Suppressor macrophage treated with lipopolysaccharide for 1 hour (primary cell): ENCODE data around the gene KRTAP19-1.
"Not testable (repeated sequence)": the region's sequence is repeated elsewhere in the genome, so short reads cannot be mapped to it uniquely, and the experiment has no call there.

ENCODE experiments used
- DNase-seq, 3 donors: peaks; one replicate each; pipeline ENCODE4 v3.0.0-alpha.2; 2020 to 2022

The KRTAP19-1 gene

DNA sequence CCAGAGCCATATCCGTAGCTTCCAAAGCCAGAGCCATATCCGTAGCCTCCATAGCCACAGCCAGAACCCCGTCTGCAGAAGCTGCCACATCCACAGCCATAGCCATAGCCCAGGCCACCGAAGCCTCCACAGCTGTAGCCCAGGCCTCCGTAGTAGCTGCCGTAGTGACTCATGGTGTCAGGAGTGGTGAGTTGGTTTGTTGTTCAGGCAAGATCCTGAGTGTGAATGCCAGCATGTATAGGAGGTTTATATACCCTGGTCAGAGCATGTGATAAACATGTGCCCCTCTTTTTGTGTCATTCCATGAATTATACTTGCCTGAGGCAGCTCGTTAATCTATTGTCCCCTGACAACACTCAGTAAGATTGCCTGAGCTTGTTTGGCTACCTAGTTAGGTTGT, at the start of gene KRTAP19-1:
KRTAP19-1 (minus strand) TSS at position 223 of the 400 bp plus-strand sequence; CDS start at position 173, 50 bp downstream.
- DNase-seq: no peak

- no peak for DNase-seq
Measured at GRCh38 chr21:30518876-30519275, 38.7 kb upstream of the KRTAP19-1 start.

- DNase-seq: no peak
Measured at GRCh38 chr21:30515681-30516080, 35.5 kb upstream of the KRTAP19-1 start.

GRCh38 chr21:30505621-30506205, 25.5 kb upstream of the KRTAP19-1 start:
- DNase-seq: not testable (repeated sequence)

- DNase-seq: no peak
Measured at GRCh38 chr21:30502041-30502440, 21.9 kb upstream of the KRTAP19-1 start, which contains the start of gene KRTAP19-5. Gene KRTAP19-5 (minus strand): TSS chr21:30502141. CDS start chr21:30502090, 51 bp downstream.

GRCh38 chr21:30497065-30497464, 16.9 kb upstream of the KRTAP19-1 start, which contains the start of gene KRTAP19-4:
Gene KRTAP19-4 (minus strand): TSS chr21:30497165. CDS start chr21:30497110, 55 bp downstream.
- no peak for DNase-seq

- DNase-seq: no peak
Measured at GRCh38 chr21:30491963-30492428, 11.8 kb upstream of the KRTAP19-1 start, which contains the start of gene KRTAP19-3. Gene KRTAP19-3 (minus strand): TSS chr21:30492013. CDS start chr21:30491957, 56 bp downstream.

GRCh38 chr21:30487336-30487735, 7.2 kb upstream of the KRTAP19-1 start, which contains the start of gene KRTAP19-2:
Gene KRTAP19-2 (minus strand): TSS chr21:30487436. CDS start chr21:30487348, 88 bp downstream.
- DNase-seq: no peak

DNA sequence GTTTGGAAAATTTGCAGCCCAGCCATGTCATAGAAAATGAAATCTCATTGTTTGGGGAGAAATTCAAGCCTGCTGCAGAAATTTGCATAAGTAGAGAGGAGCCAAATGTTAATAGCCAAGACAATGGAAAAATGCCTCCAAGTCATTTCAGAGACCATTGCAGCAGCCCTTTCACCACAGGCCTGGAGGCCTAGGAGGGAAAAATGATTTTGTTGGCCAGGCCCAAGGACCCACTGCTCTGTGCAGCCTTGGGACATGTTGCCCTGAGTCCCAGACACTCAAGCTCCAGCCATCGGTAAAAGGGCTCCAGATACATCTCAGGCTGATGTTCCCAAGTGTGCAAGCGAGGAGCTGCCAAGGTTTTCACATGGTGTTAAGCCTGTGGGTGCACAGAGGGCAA, 6.0 kb upstream of the KRTAP19-1 start:
- DNase-seq: no peak

DNA sequence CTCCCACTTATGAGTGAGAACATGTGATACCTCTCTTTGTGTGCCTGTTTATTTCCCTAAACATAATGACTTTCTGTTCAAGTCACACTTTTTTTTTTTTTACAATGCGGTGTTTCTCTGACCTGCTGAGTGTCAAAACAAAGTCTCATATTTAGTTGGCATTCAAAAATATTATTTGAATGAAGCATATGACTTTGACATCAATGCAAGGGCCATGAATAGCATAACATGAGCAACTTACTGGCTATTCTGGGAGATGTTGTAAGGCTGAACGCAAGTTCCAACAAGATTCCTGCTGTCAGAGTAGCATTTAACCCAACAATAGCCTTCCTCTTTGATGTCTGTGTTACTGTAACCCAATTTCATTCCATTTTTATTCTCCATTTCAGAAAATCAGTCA, 2.0 kb upstream of the KRTAP19-1 start:
- DNase-seq: no peak

GRCh38 chr21:30479259-30479658, 908 bp downstream of the KRTAP19-1 start:
- DNase-seq: no peak

- no peak for DNase-seq
Measured at GRCh38 chr21:30478004-30478403, 2.2 kb downstream of the KRTAP19-1 start.

GRCh38 chr21:30468900-30469714, 11.1 kb downstream of the KRTAP19-1 start:
- no peak for DNase-seq

GRCh38 chr21:30463713-30464112, 16.5 kb downstream of the KRTAP19-1 start:
- DNase-seq: peak in 1 of 3 donors; percentile 12

DNA sequence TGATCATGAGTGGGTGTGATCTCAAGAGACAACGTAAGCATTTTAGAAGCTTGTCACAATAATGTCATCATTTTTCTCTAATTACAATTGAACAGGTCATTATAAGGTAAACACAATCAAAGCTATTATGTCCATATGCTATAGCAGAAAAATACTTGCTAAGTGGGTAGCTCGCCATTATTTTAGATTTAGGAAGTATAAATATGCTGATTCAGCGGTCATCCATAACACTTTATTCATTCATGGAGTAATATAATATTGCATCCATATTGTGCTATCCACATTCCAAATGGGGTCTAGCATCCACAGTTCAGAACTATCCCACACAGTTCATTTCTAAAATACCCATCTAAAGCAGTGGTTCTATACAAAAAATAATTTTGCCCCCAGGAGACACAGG, 31.7 kb downstream of the KRTAP19-1 start:
- no peak for DNase-seq

GRCh38 chr21:30447056-30447455, 33.1 kb downstream of the KRTAP19-1 start:
- no peak for DNase-seq

DNA sequence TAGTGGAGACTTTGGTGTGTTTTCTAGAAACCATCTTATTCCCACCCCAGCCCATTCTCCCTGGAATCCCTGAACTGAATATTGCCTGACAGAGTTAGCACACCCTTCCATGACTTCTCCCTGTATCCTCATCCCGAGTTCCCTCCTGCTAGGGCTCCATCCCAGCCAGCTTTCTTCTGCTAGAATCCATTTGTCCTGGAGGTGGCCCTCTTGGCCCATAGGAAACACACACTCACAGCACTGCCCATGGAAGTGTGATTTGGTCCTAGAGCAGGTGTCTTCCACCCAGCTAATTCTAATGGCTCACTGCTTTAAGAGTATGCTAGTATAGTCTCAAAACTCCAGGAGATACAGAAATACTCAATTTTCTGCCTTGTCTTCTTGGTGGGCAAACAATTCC, 36.0 kb downstream of the KRTAP19-1 start:
- no peak for DNase-seq

GRCh38 chr21:30443226-30443625, 36.9 kb downstream of the KRTAP19-1 start:
- DNase-seq: no peak

DNA sequence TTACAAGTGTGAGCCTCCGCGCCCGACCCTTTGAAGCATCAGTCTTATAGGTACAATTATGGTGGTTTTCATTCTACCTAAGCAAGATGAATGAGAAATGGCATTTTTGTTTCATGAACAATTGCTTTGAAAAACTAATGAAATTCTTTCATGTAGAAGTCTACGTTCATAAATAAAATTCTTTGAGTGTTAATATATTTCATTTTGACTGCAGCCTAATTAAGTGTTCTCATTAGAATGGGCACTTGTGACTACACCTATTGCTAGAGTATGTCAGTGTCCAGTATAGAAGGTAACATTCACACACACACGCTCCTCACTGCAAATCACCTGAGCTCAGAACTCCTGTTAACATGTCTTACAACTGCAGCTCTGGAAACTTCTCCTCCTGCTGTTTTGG, 40.2 kb downstream of the KRTAP19-1 start, which contains the start of gene KRTAP15-1:
KRTAP15-1 (plus strand) TSS at position 301 of the 400 bp plus-strand sequence; CDS start at position 354, 53 bp downstream.
- no peak for DNase-seq

DNA sequence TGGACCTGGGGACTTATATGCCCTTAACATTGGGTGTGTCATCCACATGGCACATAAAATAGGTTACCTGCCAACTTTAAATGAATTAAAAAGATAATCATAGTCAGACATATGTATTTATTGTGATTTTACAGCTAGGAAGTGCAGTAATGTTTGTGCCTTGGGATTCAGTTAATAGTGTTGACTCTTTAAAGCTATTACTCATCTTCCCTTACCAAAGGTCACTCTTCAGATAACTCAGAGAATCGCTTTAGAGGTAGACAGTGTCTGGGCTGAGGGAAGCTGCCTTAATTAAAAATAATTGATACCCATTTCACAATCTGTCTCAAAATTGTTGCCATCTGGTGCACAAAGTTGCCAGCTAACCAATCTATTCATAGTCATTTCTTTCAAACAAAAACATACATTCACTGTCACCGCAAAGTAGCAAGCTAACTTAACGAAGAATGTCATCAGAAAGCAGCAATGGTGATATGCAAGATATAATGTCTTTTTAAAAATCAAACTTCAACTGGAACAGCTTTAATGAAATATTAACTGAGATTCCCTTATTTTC, 43.1 kb downstream of the KRTAP19-1 start:
- no peak for DNase-seq

- DNase-seq: peak; percentile 30 to 36 (median 30)
Measured at GRCh38 chr21:30434033-30434631, 46.0 kb downstream of the KRTAP19-1 start.

GRCh38 chr21:30430170-30430655, 50.0 kb downstream of the KRTAP19-1 start, which contains the start of gene KRTAP13-4:
Gene KRTAP13-4 (plus strand): TSS chr21:30430220. CDS start chr21:30430276, 56 bp downstream.
- no peak for DNase-seq
